Endothelial cell of umbilical vein (primary cell): ENCODE measurements around the gene HSD3B7. TPM values are rescaled to one million over a fixed set of nuclear protein-coding genes. Genes with fewer than 3 reads are reported as not detected.

Experiments used
- BruUV-seq: library from RNA; stranded (reverse); fragments of 400-500 nt; replicated peaks from 2 replicates; lab custom pipeline; 2021; lab: Mats Ljungman, UMichigan
- CTCF ChIA-PET: fragments of 300-600, 350-600 bp; sonication (Branson Sonifier 250); formaldehyde crosslinking; loops from one replicate; lab custom pipeline; 2021; ENCODE audit warnings: antibody characterized with exemption, inconsistent platforms; lab: Charles Lee
- POLR2A ChIA-PET: fragments of 300-600, 350-600 bp; sonication (Branson Sonifier 250); formaldehyde crosslinking; loops from one replicate; lab custom pipeline; 2021; ENCODE audit warnings: antibody characterized with exemption, inconsistent platforms; lab: Charles Lee
- DNase-seq: peaks from one replicate; pipeline ENCODE4 v3.0.0-alpha.2; 2011; ENCODE audit warnings: low read depth, low spot score
- FAIRE-seq: peaks from 2 replicates; lab custom pipeline; 2011; peaks lifted over from hg19 to GRCh38; lab: Jason Lieb, UNC
- H2AFZ ChIP-seq: 2 replicates; pipeline ENCODE4 v1.6.0; 2012; ENCODE audit warnings: low read depth, low read length, control low read depth, inconsistent platforms
- H3K27ac ChIP-seq: 2 replicates; pipeline ENCODE4 v1.5.1; 2011; ENCODE audit warnings: low read depth, mild to moderate bottlenecking, control low read depth, low read length, moderate library complexity; ENCODE audit not compliant: insufficient read depth
- H3K27me3 ChIP-seq, 2 experiments: 2 replicates each; pipeline versions ENCODE4 v1.6.0 to v1.6.1; 2011; ENCODE audit warnings: low read length in 2 of 2, mixed read lengths in 1 of 2; ENCODE audit not compliant: control insufficient read depth in 2 of 2, insufficient read depth in 2 of 2
- H3K36me3 ChIP-seq, 2 experiments: 2 replicates in 1 of 2; 3 replicates in 1 of 2; pipeline ENCODE4 v1.5.1; 2011; ENCODE audit warnings: low read length in 2 of 2, mild to moderate bottlenecking in 1 of 2, moderate library complexity in 1 of 2; ENCODE audit not compliant: control insufficient read depth in 2 of 2, insufficient read depth in 2 of 2; ENCODE audit errors: extremely low read depth in 1 of 2
- H3K4me1 ChIP-seq: 3 replicates; pipeline ENCODE4 v1.5.1; 2011; ENCODE audit warnings: mild to moderate bottlenecking, low read length; ENCODE audit not compliant: control insufficient read depth, insufficient read depth; ENCODE audit errors: extremely low read depth
- H3K4me2 ChIP-seq: 2 replicates; pipeline ENCODE4 v1.6.1; 2011; ENCODE audit warnings: low read length, control low read depth, mixed read lengths; ENCODE audit not compliant: insufficient read depth
- H3K4me3 ChIP-seq, 3 experiments: fragments of 200-600 bp in 1 of 3; sonication (generic), shearing (Covaris generic) in 1 of 3; replicated peaks in 1 of 3; 2 replicates each; pipeline ENCODE4 v1.5.1; 2011 to 2016; ENCODE audit warnings: control low read depth in 3 of 3, low read length in 3 of 3, mild to moderate bottlenecking in 2 of 3, inconsistent platforms in 1 of 3, low read depth in 1 of 3, moderate library complexity in 1 of 3; ENCODE audit not compliant: insufficient read depth in 1 of 3
- H3K79me2 ChIP-seq: 2 replicates; pipeline ENCODE4 v1.6.0; 2012; ENCODE audit warnings: low read length, inconsistent platforms; ENCODE audit not compliant: control insufficient read depth, insufficient read depth
- H3K9ac ChIP-seq: replicated peaks from 2 replicates; pipeline ENCODE3; 2011; ENCODE audit warnings: low read length, control low read depth; ENCODE audit not compliant: insufficient read depth; ENCODE audit errors: extremely low read depth
- H3K9me1 ChIP-seq: replicated peaks from 3 replicates; pipeline ENCODE4 v1.6.0; 2011; ENCODE audit warnings: mild to moderate bottlenecking, low read length; ENCODE audit not compliant: control insufficient read depth, insufficient read depth; ENCODE audit errors: extremely low read depth
- H3K9me3 ChIP-seq: replicated peaks from 2 replicates; pipeline ENCODE4 v1.5.1; 2012; ENCODE audit warnings: low read length, inconsistent platforms; ENCODE audit not compliant: control insufficient read depth, insufficient read depth
- H4K20me1 ChIP-seq: replicated peaks from 2 replicates; pipeline ENCODE3; 2011; ENCODE audit warnings: mild to moderate bottlenecking, low read length; ENCODE audit not compliant: control insufficient read depth, insufficient read depth; ENCODE audit errors: extremely low read depth
- EZH2 ChIP-seq: IDR thresholded peaks from 2 replicates; pipeline ENCODE4 v1.6.1; 2012; ENCODE audit warnings: borderline replicate concordance, low read depth, mild to moderate bottlenecking, moderate library complexity, low read length, inconsistent platforms; ENCODE audit not compliant: severe bottlenecking
- FOS ChIP-seq: IDR thresholded peaks from 2 replicates; pipeline ENCODE4 v1.6.1; 2011; ENCODE audit warnings: mild to moderate bottlenecking, low read length, moderate library complexity, borderline replicate concordance; ENCODE audit not compliant: insufficient read depth
- MYC ChIP-seq: IDR thresholded peaks from one replicate; pipeline ENCODE4 v1.6.1; 2011; ENCODE audit warnings: mild to moderate bottlenecking, low read depth, low read length
- POLR2A ChIP-seq: IDR thresholded peaks from 2 replicates; pipeline ENCODE4 v1.6.1; 2012; ENCODE audit warnings: low read depth, mild to moderate bottlenecking, control low read depth, low read length
- dilution Hi-C: fragments of 300-500 bp; cut with MboI; formaldehyde crosslinking; loops from one replicate; pipeline ENCODE4 v1.15.0; 2019; ENCODE audit warnings: low sequenced_read_pairs; ENCODE audit not compliant: extremely low pct_ligation_motif_present
- intact Hi-C: fragments of 100-400 bp; cut with micrococcal nuclease; formaldehyde crosslinking; loops from one replicate; pipeline ENCODE4 v1.10.0; 2022
- polyA plus RNA-seq, 4 experiments: library from polyadenylated mRNA; depleted of rRNA in 3 of 4; stranded (reverse) in 3 of 4; unstranded in 1 of 4; fragments of >200 nt; gene quantifications; 2 replicates each; pipeline versions ENCODE4 v1.2.1 to v1.2.3, GENCODE V29; 2011 to 2012; ENCODE audit warnings: missing spikeins in 1 of 4
- total RNA-seq: library from RNA; stranded (reverse); gene quantifications from 2 replicates; pipeline ENCODE4 v1.2.3, GENCODE V29; 2021

HSD3B7 gene
- total and polyA plus RNA-seq, 2 donors (not counting 3 experiments of a cell fraction or from before 2014, with no cell fraction given), result 3.5 to 4.8 TPM

GRCh38 chr16:30946671-30947540 lies 38.1 kb upstream of the HSD3B7 start:
- dilution Hi-C loops (no loop called here), intact Hi-C loops (no loop called here)
- TF ChIP-seq EZH2, result no peak
- no peak for TF ChIP-seq POLR2A
- no peak for TF ChIP-seq FOS
- TF ChIP-seq MYC, result no peak
- peaks cover 4 to 22% of the 10 kb centered on the region in 2 experiments for H3K36me3 ChIP-seq
- ChIA-PET CTCF (no interaction called here), POLR2A (no interaction called here)
- H3K27me3 ChIP-seq, result no peaks in the 10 kb centered on the region
- no peak overlapping the region for H3K4me3 ChIP-seq
- DNase-seq, result no peak
- H3K79me2 ChIP-seq, result no peaks in the 10 kb centered on the region
- H3K9me3 ChIP-seq, result no peaks in the 10 kb centered on the region
- no peaks in the 10 kb centered on the region for H4K20me1 ChIP-seq
- H3K9ac ChIP-seq, result no peak overlapping the region
- H3K9me1 ChIP-seq, result no peaks in the 10 kb centered on the region
- no peak for FAIRE-seq
- H2AFZ ChIP-seq, result no peak overlapping the region
- BruUV-seq, result TSS peak; percentile 7
- no peak overlapping the region for H3K4me2 ChIP-seq
- peaks cover 16% of the 10 kb centered on the region for H3K4me1 ChIP-seq
- no peak overlapping the region for H3K27ac ChIP-seq

- Histone ChIP-seq H3K9ac (no peak overlapping the region), H3K4me3 (no peak overlapping the region), H3K27me3 (no peaks in the 10 kb centered on the region), H3K4me2 (no peak overlapping the region), H4K20me1 (no peaks in the 10 kb centered on the region), H3K79me2 (no peaks in the 10 kb centered on the region), H3K4me1 (peaks cover 14% of the 10 kb centered on the region), H3K9me3 (no peaks in the 10 kb centered on the region), H3K9me1 (no peaks in the 10 kb centered on the region), H3K27ac (no peak overlapping the region), H2AFZ (no peak overlapping the region), H3K36me3 (peaks cover 4 to 19% of the 10 kb centered on the region in 2 experiments)
- TF ChIP-seq EZH2, result no peak
- TF ChIP-seq POLR2A, result no peak
- DNase-seq (no peak), FAIRE-seq (no peak)
- intact Hi-C loops, result no loop called here
- ChIA-PET CTCF (no interaction called here), POLR2A (no interaction called here)
- dilution Hi-C loops, result no loop called here
- BruUV-seq, result no TSS peak
Observed at GRCh38 chr16:30947541-30947858, 37.5 kb upstream of the HSD3B7 start.
